ENCODE measurements around the gene TRAPPC12.

Gene TRAPPC12

GRCh38 chr2:3408781-3409180 lies 29.3 kb downstream of the TRAPPC12 start:
- no peak for DNase-seq (ENCODE audit: low read depth)

DNA sequence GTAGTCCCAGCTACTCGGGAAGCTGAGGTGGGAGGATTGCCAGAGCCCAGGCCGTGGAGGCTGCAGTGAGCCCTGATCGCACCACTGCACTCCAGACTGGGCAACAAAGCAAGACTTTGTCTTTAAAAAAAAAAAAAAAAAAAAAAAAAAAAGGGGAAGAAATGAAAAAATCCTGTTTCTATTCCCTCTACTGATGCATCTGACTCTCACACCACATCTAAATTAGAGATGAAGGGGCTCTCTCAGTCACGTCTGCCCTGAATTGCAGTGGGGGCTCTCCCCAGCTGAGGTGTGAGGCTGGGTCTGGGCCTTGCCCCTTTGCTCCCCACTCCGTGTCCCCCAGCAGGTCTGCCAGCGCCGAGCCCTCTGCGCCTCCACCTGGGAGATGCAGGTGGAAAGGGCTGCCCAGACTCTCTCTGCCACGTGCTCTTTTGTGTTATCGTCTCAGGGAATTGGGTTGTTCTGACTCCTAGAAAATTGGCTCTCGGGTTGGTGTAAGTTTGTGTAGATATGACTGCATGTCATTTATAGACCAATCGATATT lies 30.2 kb downstream of the TRAPPC12 start:
- DNase-seq (ENCODE audit: low read depth), result no peak

DNA sequence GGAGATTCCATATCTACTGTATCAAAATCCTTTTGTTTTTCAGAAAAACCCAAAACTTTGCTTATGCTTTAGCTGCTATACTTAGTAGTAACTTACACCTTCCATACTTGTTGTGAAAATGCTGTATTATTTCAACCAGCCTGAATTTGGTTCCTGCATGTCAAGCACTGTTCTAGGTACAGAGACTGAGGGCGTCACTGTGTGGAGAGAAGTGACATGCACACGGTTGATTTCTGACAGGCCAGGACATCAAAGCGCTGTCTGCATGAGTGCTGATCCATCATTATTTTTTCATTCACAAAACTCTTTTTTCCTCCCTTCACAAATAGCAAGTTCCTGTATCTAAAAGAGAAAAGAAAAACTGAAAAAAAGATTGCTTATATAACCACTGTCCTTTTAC lies 31.6 kb downstream of the TRAPPC12 start:
- no peak for DNase-seq (ENCODE audit: low read depth)

DNA sequence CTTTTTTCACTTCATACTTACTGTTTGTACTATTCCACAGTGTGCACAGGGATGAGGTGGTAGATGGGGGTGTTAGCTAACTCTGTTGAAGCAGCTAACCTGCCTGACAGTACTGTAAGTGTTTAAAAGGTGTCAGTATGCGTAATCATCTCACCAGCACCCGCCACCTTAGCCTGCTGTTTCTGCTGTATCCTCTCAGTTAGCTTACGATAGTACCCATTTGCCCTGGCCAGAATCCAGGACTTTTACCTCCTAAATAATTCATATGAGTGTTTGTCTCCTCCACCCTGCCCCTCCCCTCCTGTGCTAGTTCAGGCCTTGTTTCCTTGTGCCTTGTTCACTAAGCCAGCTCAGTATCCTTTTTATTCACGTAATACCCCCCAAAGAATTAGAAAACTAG lies 34.2 kb downstream of the TRAPPC12 start:
- DNase-seq (ENCODE audit: low read depth), result no peak

GRCh38 chr2:3414133-3414860 lies 34.8 kb downstream of the TRAPPC12 start:
- DNase-seq (ENCODE audit: low read depth), result no peak

DNA sequence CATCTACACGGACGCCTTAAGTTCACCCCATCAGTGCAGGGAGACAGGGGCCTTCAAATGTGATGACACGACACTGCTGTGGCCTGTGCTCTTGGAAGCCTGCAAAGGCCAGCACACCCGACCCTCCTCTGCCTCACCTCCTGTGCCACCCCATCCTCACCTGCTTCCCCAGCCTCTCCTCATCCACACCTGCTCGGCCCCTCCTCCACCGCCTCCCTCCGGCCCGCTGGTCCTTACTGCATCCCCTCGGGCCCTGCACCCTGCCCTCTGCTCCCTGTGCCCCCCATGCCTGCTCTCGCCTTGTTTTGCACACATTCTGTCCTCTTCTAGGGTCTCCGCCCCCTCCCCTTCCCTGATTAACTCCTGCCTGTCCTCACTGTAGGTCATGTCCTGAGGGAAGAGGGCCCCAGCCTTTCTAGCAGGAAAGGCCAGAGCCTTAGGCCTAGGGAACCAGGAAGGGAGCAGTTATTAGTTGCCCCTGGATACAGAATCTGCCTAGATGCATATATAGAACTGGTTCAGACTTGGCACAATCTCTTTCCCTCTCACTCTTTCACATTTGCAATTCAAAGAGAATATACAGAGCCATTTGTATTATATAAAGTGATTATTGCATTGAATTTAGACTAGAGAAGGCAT lies 39.4 kb downstream of the TRAPPC12 start:
- no peak for DNase-seq (ENCODE audit: low read depth)

DNA sequence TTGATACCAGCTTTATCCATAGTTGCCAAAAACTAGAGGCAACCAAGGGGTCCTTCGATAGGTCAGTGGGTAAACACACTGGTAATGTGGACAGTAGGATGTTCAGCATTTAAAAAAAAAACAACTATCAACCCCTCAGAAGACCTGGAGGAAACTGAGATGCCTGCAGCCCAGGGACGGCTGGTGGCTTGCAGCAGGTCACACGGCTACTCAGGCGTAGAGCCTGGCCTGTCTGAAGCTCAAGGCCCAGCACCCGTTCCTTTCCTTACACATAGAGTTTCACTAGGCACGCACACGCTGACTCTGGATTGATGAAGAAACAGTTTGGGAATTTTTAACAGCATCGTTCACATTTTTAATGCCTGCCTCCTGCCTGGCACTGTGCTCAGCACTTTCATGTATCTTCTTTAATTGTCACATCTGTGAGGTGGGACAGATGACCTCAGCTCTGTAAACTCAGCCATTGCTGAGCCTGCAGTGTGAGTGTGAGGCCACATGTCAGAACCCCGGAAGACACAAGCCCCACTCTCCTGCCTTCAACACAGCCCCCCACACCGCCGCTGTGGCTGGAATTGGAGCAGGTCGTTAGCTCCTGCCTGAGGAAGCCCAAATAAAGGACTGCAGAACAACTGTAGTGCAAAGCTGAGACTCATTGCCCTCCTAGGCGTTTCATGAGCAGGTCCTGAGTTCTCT lies 40.7 kb downstream of the TRAPPC12 start:
- DNase-seq (ENCODE audit: low read depth), result no peak

DNA sequence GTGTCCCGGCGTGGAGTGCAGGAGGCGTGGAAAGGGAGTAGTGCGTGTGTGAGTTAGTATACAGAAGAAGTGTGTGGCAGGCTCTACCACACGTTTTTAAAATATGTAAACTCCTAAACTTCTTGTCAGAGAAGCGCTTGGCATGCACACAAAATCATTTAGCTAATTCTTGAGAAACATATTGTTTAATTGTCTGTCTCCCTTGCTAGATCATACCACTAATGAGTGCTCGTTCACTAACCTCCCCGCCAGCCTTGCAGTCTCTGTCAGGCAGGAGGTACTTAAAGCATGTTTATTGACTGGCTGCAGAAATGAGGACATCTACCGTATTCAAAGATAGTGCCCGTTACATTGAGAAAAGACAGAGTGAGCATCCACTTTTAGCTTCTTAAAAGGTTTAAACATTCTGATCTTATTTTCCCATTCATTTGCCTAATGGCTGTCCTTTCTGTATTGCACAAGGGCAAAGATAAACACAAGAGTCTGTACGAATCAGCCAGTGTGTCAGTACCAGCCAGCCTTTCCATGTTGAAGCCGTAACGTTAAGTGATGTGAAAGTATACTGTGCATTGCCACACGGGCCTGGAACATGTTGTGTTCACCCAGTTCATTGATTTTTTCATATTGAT lies 41.4 kb downstream of the TRAPPC12 start:
- no peak for DNase-seq (ENCODE audit: low read depth)

DNA sequence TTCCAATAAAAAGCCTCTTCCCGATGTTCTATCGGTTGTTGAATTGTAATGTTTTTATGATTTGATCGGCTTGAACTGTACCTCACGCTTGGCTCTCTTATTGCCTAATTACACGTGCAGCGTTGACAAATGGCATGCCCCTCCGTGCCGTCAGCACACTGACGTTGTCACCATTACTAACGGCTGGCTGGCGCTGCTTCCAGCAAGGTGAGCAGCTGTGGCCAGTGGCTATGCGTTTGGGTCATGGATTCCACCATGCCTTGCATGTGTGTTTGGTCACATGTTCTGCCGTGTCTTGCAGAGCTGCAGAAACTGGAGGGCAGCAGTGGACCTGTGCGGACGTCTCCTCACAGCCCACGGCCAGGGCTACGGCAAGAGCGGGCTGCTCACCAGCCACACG lies 42.1 kb downstream of the TRAPPC12 start:
- DNase-seq (ENCODE audit: low read depth), result no peak

GRCh38 chr2:3422161-3422779 lies 42.8 kb downstream of the TRAPPC12 start:
- DNase-seq (ENCODE audit: low read depth), result no peak

DNA sequence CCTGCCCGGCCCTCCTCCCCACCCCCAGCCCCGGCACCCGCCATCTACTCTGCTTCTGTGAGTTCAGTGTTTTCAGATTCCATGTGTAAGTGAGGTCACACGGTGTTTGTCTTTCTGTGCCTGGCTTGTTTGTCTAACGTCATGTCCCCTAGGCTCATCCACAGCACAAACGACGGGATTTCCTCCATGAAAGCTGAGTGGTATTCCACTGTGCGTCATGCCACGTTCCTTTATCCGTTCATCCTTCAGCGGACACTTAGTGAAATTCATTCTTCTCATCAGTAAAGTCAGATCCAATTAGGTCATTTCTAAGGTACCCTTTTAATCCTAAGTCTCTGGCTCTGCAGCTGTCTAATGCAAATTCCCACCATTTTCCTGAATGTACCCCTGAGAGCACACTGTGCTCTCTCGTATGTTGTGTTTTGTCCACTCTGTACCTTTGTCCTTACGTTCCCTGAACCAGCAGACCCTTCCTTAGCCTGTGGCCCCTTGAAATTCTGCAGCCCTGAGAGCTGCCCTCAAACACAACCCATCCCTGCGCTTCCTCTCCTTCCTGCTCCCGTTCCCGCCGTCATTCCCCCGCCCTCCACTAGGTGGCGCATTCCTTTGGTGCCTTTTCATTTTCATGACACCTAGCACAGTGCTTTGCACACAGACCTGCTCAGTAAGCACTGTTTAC lies 44.1 kb downstream of the TRAPPC12 start:
- DNase-seq (ENCODE audit: low read depth), result peak; percentile 46

DNA sequence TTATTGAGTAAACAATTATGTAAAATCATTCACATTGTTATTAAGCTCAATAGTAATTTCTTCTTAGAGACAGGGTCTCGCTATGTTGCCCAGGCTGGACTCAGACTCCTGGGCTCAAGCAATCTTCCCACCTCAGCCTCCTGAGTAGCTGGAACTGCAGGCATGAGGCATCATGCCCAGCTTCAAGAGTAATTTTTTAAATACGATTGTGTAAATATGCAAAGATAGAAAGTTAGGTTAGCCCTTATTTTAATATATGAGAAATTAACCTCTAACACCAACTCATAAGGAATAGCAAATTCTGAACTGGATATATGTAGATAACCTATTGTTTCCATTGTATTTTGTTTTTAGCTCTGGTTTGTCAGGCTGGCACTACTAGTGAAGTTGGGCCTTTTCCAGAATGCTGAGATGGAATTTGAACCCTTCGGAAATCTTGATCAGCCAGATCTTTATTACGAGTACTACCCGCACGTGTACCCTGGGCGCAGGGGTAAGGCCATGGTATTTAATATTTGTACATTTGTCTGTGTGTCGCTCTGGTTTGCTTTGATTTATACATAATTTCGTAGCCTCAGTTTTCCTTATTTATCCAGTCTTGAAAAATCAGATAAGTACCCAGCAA lies 44.8 kb downstream of the TRAPPC12 start:
- no peak for DNase-seq (ENCODE audit: low read depth)

- DNase-seq (ENCODE audit: low read depth), result no peak
Measured at GRCh38 chr2:3426615-3427014, 47.1 kb downstream of the TRAPPC12 start.

DNA sequence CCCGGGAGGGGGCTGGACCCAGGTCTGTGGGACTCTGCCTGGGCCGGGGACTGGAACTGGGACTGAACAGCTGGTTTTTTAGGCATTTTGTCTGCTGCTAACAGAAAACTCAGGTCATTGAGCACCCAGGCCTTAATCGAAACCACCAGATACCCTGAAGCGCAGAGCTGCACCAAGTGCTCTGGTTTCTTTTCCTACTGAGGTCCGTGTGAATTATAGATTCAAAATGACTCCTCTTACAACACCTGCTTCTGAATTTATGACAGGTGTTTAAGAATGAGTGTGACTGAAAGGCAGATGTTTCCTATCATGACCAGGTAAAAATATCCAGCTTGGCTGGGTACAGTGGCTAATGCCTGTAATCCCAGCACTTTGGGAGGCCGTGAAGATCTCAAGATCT lies 47.8 kb downstream of the TRAPPC12 start:
- DNase-seq (ENCODE audit: low read depth), result no peak

- no peak for DNase-seq (ENCODE audit: low read depth)
Measured at GRCh38 chr2:3428577-3428976, 49.1 kb downstream of the TRAPPC12 start.

GRCh38 chr2:3429066-3429610 lies 49.6 kb downstream of the TRAPPC12 start:
- no peak for DNase-seq (ENCODE audit: low read depth)

DNA sequence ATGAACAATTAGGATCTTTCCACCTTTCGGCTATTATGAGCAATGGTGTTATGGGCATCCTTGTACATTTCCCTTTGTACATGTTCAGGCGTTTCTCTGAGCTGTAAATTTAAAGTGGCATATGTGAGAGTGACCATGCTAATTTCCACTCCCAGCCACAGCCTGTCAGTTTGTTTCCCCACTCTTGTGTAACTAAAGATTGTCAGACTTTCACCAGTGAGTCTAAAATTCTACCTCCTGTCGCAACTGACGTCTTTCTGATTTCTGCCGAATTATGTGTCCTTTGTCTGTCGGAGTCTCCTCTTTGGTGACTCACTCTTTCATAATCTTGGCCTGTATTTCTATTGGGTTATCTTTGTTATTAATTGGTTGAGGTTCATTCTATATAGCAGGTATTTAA lies 50.7 kb downstream of the TRAPPC12 start:
- no peak for DNase-seq (ENCODE audit: low read depth)

DNA sequence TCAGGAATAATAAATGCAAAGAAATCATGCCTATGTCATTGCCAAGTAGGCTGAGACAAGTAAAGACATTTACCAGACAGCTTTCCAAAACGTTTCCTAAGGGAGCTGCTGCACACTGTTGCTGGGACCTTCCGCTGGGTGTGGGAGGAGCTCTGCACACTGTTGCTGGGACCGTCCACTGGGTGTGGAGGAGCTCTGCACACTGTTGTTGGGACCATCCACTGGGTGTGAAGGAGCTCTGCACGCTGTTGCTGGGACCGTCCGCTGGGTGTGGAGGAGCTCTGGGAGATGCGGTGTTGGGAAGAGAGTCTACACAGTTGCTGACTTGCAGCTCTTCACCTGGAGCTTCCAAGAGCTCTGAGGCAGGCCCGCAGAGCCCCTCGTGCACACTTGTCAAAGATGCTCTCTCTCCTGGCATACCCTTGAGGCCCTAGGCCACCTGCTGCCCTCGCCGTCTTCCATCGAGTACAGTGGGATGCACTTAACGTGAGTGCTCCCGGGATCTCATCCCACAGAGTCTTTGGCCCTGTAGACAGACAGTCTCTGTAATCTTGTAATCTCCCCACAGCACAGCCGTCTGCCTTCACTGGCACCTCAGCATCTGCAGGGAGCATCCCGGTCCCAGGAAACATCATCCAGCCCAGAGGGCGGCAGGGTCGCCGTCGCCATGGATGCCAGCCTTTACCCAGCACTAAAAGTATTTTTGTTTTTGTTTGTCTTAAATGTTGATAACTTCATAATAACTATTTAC lies 51.4 kb downstream of the TRAPPC12 start:
- no peak for DNase-seq (ENCODE audit: low read depth)

GRCh38 chr2:3432067-3432466 lies 52.6 kb downstream of the TRAPPC12 start:
- no peak for DNase-seq (ENCODE audit: low read depth)
